GM23338 (cell line): Measurements from ENCODE around the gene HECTD3. TPM values are rescaled to one million over a fixed set of nuclear protein-coding genes. Genes with fewer than 3 reads are reported as not detected.

Source experiments
- ATAC-seq: fragments of 200-7000 bp; cut with Tn5 transposase; 3 replicates; pipeline ENCODE4 v1.9.1; 2020
- DNase-seq: peaks from one replicate; pipeline ENCODE4 v3.0.0-alpha.2; 2015; ENCODE audit warnings: low spot score
- H2AFZ ChIP-seq: fragments of 200-600 bp; sonication (generic); 2 replicates; pipeline ENCODE4 v1.8.0; 2016; ENCODE audit warnings: antibody characterized with exemption, mild to moderate bottlenecking, moderate library complexity
- H3F3A ChIP-seq: fragments of 200-600 bp; sonication (generic); replicated peaks from 2 replicates; pipeline ENCODE4 v1.8.0; 2017; ENCODE audit warnings: antibody characterized with exemption, mixed run types, low read depth
- H3K27ac ChIP-seq: fragments of 200-600 bp; sonication (generic); 2 replicates; pipeline ENCODE4 v1.6.1; 2016; ENCODE audit warnings: low read depth
- H3K27me3 ChIP-seq: fragments of 200-600 bp; sonication (generic); 2 replicates; pipeline ENCODE4 v1.8.0; 2016; ENCODE audit warnings: mild to moderate bottlenecking, mixed run types, moderate library complexity; ENCODE audit not compliant: insufficient read depth
- H3K36me3 ChIP-seq: fragments of 200-600 bp; sonication (generic); 2 replicates; pipeline ENCODE4 v1.8.0; 2016; ENCODE audit warnings: mild to moderate bottlenecking; ENCODE audit not compliant: insufficient read depth
- H3K4me1 ChIP-seq: fragments of 200-600 bp; sonication (generic); 2 replicates; pipeline ENCODE4 v1.8.0; 2016; ENCODE audit warnings: mild to moderate bottlenecking, moderate library complexity; ENCODE audit not compliant: insufficient read depth
- H3K4me2 ChIP-seq: fragments of 200-600 bp; sonication (generic); 2 replicates; pipeline ENCODE4 v1.7.1; 2017; ENCODE audit warnings: mixed run types
- H3K4me3 ChIP-seq: fragments of 200-600 bp; sonication (generic); 2 replicates; pipeline ENCODE4 v1.6.1; 2016; ENCODE audit warnings: mixed run types
- H3K79me2 ChIP-seq: fragments of 200-600 bp; sonication (generic); replicated peaks from 2 replicates; pipeline ENCODE4 v1.8.0; 2017; ENCODE audit warnings: mild to moderate bottlenecking; ENCODE audit not compliant: insufficient read depth
- H3K9me2 ChIP-seq: fragments of 200-600 bp; sonication (generic); 2 replicates; pipeline ENCODE4 v1.8.0; 2017; ENCODE audit not compliant: insufficient read depth
- H4K20me1 ChIP-seq: fragments of 200-600 bp; sonication (generic); replicated peaks from 2 replicates; pipeline ENCODE4 v1.8.0; 2017; ENCODE audit warnings: mild to moderate bottlenecking; ENCODE audit not compliant: insufficient read depth
- H3K27ac Mint-ChIP-seq: 2 replicates; pipeline ENCODE4 v1.8.0; 2020; ENCODE audit warnings: inconsistent platforms, mild to moderate bottlenecking, moderate library complexity, mixed read lengths
- H3K27me3 Mint-ChIP-seq: 3 replicates; pipeline ENCODE4 v1.8.0; 2022; ENCODE audit warnings: low read depth, mild to moderate bottlenecking, moderate library complexity, mixed read lengths, inconsistent platforms; ENCODE audit not compliant: insufficient read depth, poor library complexity
- H3K36me3 Mint-ChIP-seq: 3 replicates; pipeline ENCODE4 v1.8.0; 2021; ENCODE audit warnings: low read depth, mild to moderate bottlenecking, inconsistent platforms, moderate library complexity, mixed read lengths
- H3K4me1 Mint-ChIP-seq: 3 replicates; pipeline ENCODE4 v1.8.0; 2020; ENCODE audit warnings: mild to moderate bottlenecking, inconsistent platforms, mixed read lengths
- H3K4me3 Mint-ChIP-seq: 3 replicates; pipeline ENCODE4 v1.8.0; 2021; ENCODE audit warnings: moderate library complexity, mild to moderate bottlenecking, inconsistent platforms, mixed read lengths
- H3K9me3 Mint-ChIP-seq: 3 replicates; pipeline ENCODE4 v1.8.0; 2020; ENCODE audit warnings: moderate library complexity, mild to moderate bottlenecking, inconsistent platforms, mixed read lengths
- CREB1 ChIP-seq: fragments of 250-450 bp; sonication (Bioruptor Pico); IDR thresholded peaks from 2 replicates; pipeline ENCODE4 v1.5.0; 2020; ENCODE audit warnings: low read depth, mild to moderate bottlenecking, moderate library complexity
- CTCF ChIP-seq, 2 experiments: fragments of 200-600 bp in 1 of 2; sonication (generic) in 1 of 2; conservative IDR thresholded peaks; 2 replicates each; pipeline versions ENCODE4 v1.5.1 to v1.6.1; 2016 to 2017; ENCODE audit warnings: antibody characterized with exemption in 2 of 2, low read depth in 2 of 2, mild to moderate bottlenecking in 2 of 2, moderate library complexity in 1 of 2
- ETS1 ChIP-seq: IDR thresholded peaks from 2 replicates; pipeline ENCODE4 v1.6.1; 2016; ENCODE audit warnings: antibody characterized with exemption
- EZH2 ChIP-seq: fragments of 200-600 bp; sonication (generic); IDR thresholded peaks from one replicate; pipeline ENCODE4 v1.8.0; 2017; ENCODE audit warnings: antibody characterized with exemption, mild to moderate bottlenecking, low read depth; ENCODE audit not compliant: unreplicated experiment
- EZH2phosphoT487 ChIP-seq: fragments of 200-600 bp; sonication (generic); IDR thresholded peaks from one replicate; pipeline ENCODE4 v1.8.1; 2018; ENCODE audit warnings: antibody characterized with exemption; ENCODE audit not compliant: unreplicated experiment
- JUNB ChIP-seq: IDR thresholded peaks from one replicate; pipeline ENCODE4 v1.6.1; 2016; ENCODE audit warnings: antibody characterized with exemption; ENCODE audit not compliant: unreplicated experiment
- NANOG ChIP-seq: IDR thresholded peaks from 2 replicates; pipeline ENCODE4 v1.6.1; 2016; ENCODE audit warnings: antibody characterized with exemption, borderline replicate concordance
- POLR2AphosphoS5 ChIP-seq: IDR thresholded peaks from 2 replicates; pipeline ENCODE4 v1.6.1; 2016; ENCODE audit warnings: antibody characterized with exemption, low read depth
- REST ChIP-seq: IDR thresholded peaks from one replicate; pipeline ENCODE4 v1.6.1; 2018; ENCODE audit warnings: antibody characterized with exemption; ENCODE audit not compliant: unreplicated experiment
- STAT1 ChIP-seq: IDR thresholded peaks from one replicate; pipeline ENCODE4 v1.6.1; 2016; ENCODE audit warnings: antibody characterized with exemption; ENCODE audit not compliant: unreplicated experiment
- ZNF114 ChIP-seq: fragments of 250-450 bp; sonication (Bioruptor Pico); IDR thresholded peaks from 2 replicates; pipeline ENCODE4 v1.5.0; 2020; ENCODE audit warnings: mild to moderate bottlenecking, moderate library complexity
- ZNF331 ChIP-seq: fragments of 250-450 bp; sonication (Bioruptor Pico); IDR thresholded peaks from 2 replicates; pipeline ENCODE4 v1.5.0; 2020; ENCODE audit warnings: low read depth, mild to moderate bottlenecking, moderate library complexity
- ZNF462 ChIP-seq: fragments of 250-450 bp; sonication (Bioruptor Pico); IDR thresholded peaks from 2 replicates; pipeline ENCODE4 v1.5.0; 2020; ENCODE audit warnings: mild to moderate bottlenecking, moderate library complexity
- polyA plus RNA-seq: library from polyadenylated mRNA; unstranded; fragments of >200 nt; fragmentation: Nextera tagmentation; extraction: Ambion mirVana; gene quantifications from 2 replicates; pipeline ENCODE4 v1.2.1, GENCODE V29; 2016
- total RNA-seq: library from RNA; depleted of rRNA; stranded (reverse); fragments of >200 nt; shearing (Covaris generic); gene quantifications from 2 replicates; pipeline ENCODE4 v1.2.3, GENCODE V29; 2014

Gene HECTD3
- total and polyA plus RNA-seq, 2 experiments from 2014 or later = 13.1 to 31.4 TPM

GRCh38 chr1:45037456-45037855, 26.3 kb upstream of the HECTD3 start (continued):
- TF ChIP-seq ETS1 (no peak), CREB1 (CRISPR knock-in tag) (no peak), STAT1 (no peak), NANOG (no peak), JUNB (no peak)

- Histone ChIP-seq H3K4me2 (no peak overlapping the region), H3F3A (no peaks in the 10 kb centered on the region), H3K27ac (no peak overlapping the region), H2AFZ (no peak overlapping the region), H3K9me2 (no peaks in the 10 kb centered on the region), H3K79me2 (no peaks in the 10 kb centered on the region), H3K27me3 (no peaks in the 10 kb centered on the region), H3K4me3 (no peak overlapping the region), H3K4me1 (no peaks in the 10 kb centered on the region), H4K20me1 (no peaks in the 10 kb centered on the region), H3K36me3 (no peaks in the 10 kb centered on the region)
- H3K4me3 Mint-ChIP-seq = no peak overlapping the region
- H3K27ac Mint-ChIP-seq = no peak overlapping the region
- DNase-seq (no peak), ATAC-seq (no peak)
- H3K4me1 Mint-ChIP-seq = no peaks in the 10 kb centered on the region
- H3K27me3 Mint-ChIP-seq = peaks cover under 1% of the 10 kb centered on the region
- H3K36me3 Mint-ChIP-seq = no peaks in the 10 kb centered on the region
- H3K9me3 Mint-ChIP-seq = no peaks in the 10 kb centered on the region
- TF ChIP-seq CREB1 (CRISPR knock-in tag) (no peak), CTCF (conservative IDR thresholded peaks at IDR 0.05; ENCODE audit: low read depth in 2 of 2) (no peak), NANOG (no peak), ZNF462 (CRISPR knock-in tag) (no peak), REST (no peak), JUNB (no peak), ZNF114 (CRISPR knock-in tag) (no peak), STAT1 (no peak), EZH2phosphoT487 (no peak), POLR2AphosphoS5 (no peak), ZNF331 (CRISPR knock-in tag) (no peak), EZH2 (no peak)
These were observed 24.6 kb upstream of the HECTD3 start for GRCh38 chr1:45035631-45036301.
